Endometrial microvascular endothelial cells (primary cell): ENCODE data around the gene ARMCX6. TPM values are rescaled to one million over a fixed set of nuclear protein-coding genes. Genes with fewer than 3 reads are reported as not detected.

Experiments
- total RNA-seq: library from RNA; depleted of rRNA; stranded (reverse); fragments of >200 nt; gene quantifications from one replicate; pipeline ENCODE4 v1.2.3, GENCODE V29; 2015; ENCODE audit errors: inconsistent ontology term

Gene ARMCX6
- total RNA-seq, 1 donor from 2014 or later = 55.0 TPM

Other genes starting within 250 kb of the ARMCX6 start
- gene BTK, start 231.8 kb downstream of the ARMCX6 start, total RNA-seq = not detected
- gene RPL36A, start 227.0 kb downstream of the ARMCX6 start, total RNA-seq = 2,392 TPM
- gene GLA, start 210.1 kb downstream of the ARMCX6 start, total RNA-seq = 61.9 TPM
- 57.1 TPM for gene HNRNPH2, start 209.8 kb downstream of the ARMCX6 start, total RNA-seq
- 2.4 TPM for gene ARMCX4, start 132.5 kb downstream of the ARMCX6 start, total RNA-seq
- 17.7 TPM for gene ARMCX1, start 67.5 kb downstream of the ARMCX6 start, total RNA-seq
- gene ARMCX3, start 5.2 kb upstream of the ARMCX6 start, total RNA-seq = 50.9 TPM
- 54.8 TPM for gene ARMCX2, start 41.9 kb upstream of the ARMCX6 start, total RNA-seq